HG03025 (cell line): ENCODE results near the gene LPP.

ENCODE experiments used
- ATAC-seq: cut with Tn5 transposase; IDR thresholded peaks from one replicate; pipeline ENCODE4 v1.9.1; 2021; ENCODE audit warnings: mild to moderate bottlenecking, moderate library complexity; ENCODE audit not compliant: unreplicated experiment, low FRiP score

The LPP gene

DNA sequence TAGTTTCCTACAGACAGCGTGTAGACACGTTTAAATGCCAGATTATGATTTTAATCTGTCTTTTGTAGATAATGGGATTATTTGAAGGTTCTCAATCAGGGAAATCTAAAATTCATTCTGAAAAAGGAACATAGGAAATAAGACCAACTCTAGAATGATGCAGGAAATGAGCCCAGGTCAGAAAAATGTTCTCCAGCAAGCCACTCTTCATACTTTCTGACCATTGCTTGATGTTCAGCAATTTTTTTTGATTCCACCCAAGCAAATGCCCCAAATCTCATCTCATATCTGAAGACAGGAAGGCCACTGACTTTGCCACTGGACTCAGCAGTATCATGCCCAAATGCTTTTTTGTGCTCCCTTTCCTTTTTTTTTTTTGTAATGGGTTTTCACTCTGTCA, 373.4 kb downstream of the LPP start:
- no peak for ATAC-seq

GRCh38 chr3:188528396-188528795, 374.4 kb downstream of the LPP start:
- ATAC-seq, result no peak

- no peak for ATAC-seq
Observed at GRCh38 chr3:188529228-188529627, 375.3 kb downstream of the LPP start.

- no peak for ATAC-seq
Observed at GRCh38 chr3:188530226-188530625, 376.3 kb downstream of the LPP start.

DNA sequence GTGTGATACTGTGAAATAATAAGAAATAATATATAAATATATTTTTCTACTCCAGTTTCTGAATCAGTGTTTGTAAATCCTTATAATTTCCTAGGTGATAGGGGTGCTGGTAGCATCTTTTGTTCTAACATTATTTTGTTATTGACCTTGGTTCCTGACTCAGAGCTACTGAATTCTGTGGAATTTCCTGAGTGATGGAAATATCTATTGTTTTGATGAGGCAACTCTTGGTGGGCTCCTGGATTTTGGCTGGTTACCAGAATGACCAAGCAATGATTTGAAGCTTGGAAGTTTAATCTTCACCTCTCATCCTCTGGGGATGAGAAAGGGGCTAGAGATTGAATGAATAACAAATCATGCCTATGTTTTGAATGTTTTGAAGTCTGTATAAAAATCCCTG, 377.3 kb downstream of the LPP start:
- no peak for ATAC-seq

DNA sequence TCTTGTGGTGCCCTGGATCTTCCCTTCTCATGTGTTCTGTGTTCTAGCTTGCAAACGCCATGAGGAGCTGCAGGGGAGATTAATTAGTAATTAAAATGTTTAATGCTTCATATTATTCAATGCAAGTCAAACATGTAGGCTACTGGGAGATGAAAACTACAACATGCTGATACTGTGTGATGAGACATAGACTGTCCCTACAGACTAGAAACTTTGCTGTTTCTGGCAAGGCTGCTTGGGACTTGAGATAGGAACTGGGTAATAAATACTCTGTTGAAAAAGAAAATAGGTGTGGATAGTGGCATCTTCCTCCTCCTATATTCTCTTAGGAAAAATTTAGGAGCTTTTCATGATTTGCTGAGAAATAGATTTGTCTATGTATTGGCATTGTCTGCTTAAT, 379.2 kb downstream of the LPP start:
- no peak for ATAC-seq

GRCh38 chr3:188533612-188534357, 379.8 kb downstream of the LPP start:
- no peak for ATAC-seq

GRCh38 chr3:188534633-188535032, 380.7 kb downstream of the LPP start:
- ATAC-seq, result no peak

GRCh38 chr3:188537606-188538005, 383.6 kb downstream of the LPP start:
- no peak for ATAC-seq

GRCh38 chr3:188539037-188539436, 385.1 kb downstream of the LPP start:
- ATAC-seq, result no peak

DNA sequence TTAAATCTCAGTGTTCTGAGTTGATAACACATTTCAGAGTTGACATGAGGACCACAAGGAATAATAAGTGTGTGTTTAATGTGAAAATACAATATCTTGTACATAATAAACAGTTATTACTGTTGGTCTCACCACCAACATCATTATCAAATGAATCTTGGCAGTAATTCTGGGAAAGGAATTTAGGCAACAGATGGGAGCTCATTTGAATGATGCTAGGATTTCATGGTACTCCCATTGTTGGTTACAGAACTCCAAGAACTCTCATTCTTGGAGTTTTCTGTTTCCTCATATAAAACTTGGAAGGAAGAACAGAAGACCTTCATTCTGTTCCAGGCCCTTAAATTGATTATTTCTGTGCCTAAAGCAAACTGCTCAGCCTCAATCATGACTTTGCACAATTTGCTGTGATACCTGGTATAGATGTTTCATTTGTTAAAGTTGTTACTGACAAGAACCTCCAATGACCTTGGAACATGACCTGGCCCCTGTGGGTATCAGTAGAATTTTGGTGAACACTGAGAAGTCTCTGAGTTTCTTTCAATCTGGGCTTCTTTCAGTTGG, 385.8 kb downstream of the LPP start:
- no peak for ATAC-seq

DNA sequence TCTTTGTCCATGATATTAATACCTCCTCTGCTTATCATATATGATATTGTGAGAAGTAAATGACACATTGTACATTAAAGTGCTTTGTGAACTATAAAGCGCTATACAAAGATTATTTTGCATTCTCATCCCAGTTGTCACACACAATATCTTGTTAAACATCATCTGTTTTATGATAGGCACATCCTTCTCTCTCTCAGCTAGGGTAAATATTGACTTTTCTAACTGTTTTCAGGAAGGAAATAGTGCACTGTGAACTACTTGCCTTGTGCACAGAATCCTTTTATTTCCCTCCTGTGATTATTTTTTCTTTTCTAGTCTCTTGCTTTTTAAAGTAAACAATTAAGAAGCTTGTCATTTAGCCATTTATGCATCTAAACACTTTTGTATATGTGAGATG, 388.2 kb downstream of the LPP start:
- no peak for ATAC-seq

DNA sequence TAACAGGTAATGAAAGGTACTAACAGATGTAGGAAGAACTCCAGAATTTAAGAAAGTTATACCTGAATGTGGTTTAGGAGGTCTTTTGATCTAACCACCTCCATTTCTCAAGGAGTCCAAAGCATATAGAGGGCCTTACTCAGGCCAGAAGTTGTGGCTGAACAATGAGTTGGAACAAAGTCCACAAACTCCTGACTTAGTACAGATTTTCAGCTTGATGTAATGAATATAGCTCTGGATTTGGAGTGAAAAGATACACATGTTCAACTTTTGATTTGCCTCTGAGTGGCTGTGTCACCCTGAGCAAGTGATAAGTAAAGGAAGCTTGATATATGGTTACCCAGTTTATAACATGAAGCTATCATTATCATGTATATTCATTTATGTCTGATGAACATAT, 390.1 kb downstream of the LPP start:
- no peak for ATAC-seq

GRCh38 chr3:188546835-188547670, 393.1 kb downstream of the LPP start:
- ATAC-seq, result no peak

DNA sequence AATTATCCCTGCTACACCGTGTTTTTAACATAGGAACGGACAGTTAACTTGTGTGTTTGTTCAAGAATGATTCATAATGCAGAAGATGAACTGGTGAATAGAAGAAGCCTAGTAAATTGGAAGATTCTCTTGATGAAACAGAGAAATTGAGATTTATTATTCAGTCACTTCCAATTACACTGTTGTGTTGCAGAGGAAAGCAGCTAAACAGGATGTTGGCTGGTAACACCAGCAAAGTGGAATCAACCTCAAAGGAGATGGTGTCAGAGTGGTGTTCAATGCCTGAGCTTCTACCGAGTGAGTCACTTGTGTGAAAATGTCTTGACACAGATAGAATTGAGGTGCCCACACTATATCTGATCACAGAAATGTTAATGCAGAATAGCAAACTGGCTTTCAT, 399.6 kb downstream of the LPP start:
- no peak for ATAC-seq

DNA sequence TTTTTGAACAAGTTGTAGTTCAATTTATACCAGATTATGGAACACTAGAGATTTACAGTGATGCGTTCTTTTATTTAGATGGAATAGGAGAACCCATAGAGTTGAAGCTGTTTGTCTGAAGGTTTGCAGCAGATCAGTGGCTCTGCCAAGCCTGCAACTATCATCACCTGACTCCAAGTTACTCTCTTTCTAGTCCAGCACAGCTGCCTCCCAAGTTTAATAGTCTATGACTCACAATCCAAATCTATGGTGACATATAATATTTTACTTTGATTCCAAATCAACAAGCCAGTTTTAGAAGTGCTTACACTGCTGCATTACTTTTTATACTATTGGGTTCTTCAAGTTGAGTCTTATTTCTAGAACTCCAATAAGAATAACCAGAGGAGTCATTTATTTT, 400.4 kb downstream of the LPP start:
- ATAC-seq, result no peak

- no peak for ATAC-seq
Observed at GRCh38 chr3:188557235-188557634, 403.3 kb downstream of the LPP start.

DNA sequence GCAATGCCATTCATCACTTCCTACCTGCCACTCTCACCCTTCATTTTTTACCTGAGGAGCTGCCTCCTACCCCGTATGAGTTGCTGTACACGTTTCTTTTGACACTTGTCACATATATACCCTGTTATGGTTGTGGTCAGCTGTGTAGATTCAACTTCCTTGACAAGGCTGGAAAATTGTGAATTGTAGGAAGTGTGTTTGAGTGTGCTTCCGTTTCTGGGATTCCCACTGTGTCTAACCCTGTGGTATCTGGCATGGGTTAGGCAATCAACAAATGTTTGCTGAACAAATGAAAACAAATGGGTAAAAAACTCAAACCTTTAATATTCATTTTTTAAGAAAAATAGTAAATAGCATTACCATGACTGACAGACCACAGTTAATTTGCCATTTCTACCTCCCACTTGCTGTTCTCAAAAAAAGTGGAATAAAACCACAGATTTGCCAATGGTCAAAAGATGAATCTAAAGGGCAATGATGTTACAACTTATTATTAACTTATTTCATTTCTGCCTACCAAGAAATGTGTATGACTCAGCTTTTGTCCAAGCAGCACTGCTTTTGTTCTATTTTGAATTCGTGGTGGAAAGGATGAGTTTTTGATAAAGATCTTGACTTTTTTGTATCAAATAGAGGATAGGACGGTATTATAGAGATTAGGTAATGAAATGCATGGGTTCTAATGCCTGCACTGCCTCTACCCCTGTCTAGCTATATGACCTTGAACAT, 404.6 kb downstream of the LPP start:
- no peak for ATAC-seq

DNA sequence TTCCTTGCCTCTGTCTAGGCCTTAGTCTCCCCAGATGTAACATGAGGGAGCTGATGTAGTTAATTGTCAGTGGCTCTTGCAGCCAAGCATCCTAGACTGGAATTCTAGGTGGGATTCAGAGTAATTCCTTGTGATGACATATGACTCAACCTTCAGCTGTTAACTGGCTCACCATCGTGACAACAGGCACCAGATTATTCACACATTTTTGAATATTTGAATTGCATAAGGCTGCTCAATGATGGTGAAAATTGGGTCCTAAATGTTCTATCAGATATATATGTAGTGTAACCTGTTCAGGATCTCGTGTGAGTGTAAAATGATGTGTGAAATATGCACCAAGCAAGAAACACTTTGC, 405.1 kb downstream of the LPP start:
- no peak for ATAC-seq

DNA sequence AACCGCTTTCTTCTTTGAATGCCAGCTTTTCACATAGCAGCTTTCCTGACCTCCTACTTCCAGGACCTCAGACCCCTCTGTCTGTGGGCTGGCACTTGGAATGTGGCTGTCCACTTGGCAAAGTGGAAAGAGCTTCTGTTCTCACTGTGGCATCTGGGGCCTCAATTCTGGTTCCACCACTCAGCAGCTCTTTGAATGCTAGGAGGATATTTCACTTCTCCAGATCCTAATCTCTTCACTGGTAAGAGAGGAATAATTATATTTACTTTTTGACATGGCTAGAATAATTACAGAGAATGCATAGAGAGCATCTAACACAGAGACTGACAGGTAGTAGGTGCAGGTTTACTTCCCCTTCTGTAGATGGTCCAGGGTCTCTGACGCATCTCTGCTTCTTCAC, 405.9 kb downstream of the LPP start:
- no peak for ATAC-seq

- ATAC-seq, result no peak
Observed at GRCh38 chr3:188562144-188562543, 408.2 kb downstream of the LPP start.
